DND-41 (cell line): ENCODE data around the gene AIF1.

Experiments
- EZH2 ChIP-seq: IDR thresholded peaks from 3 replicates; pipeline ENCODE4 v1.6.1; 2012; ENCODE audit warnings: borderline replicate concordance, low read depth, mild to moderate bottlenecking, moderate library complexity, low read length, inconsistent platforms; ENCODE audit not compliant: severe bottlenecking
- TF ChIP-seq, protein P1 (sequence below): IDR thresholded peaks from 2 replicates; pipeline ENCODE4 v1.5.1; 2012; ENCODE audit warnings: borderline replicate concordance, low read length, moderate library complexity, mild to moderate bottlenecking; ENCODE audit not compliant: poor library complexity, severe bottlenecking; ENCODE audit errors: extremely low read depth

GRCh38 chr6:31586599-31587281 is 28.3 kb upstream of the AIF1 start:
- TF ChIP-seq, protein P1, sequence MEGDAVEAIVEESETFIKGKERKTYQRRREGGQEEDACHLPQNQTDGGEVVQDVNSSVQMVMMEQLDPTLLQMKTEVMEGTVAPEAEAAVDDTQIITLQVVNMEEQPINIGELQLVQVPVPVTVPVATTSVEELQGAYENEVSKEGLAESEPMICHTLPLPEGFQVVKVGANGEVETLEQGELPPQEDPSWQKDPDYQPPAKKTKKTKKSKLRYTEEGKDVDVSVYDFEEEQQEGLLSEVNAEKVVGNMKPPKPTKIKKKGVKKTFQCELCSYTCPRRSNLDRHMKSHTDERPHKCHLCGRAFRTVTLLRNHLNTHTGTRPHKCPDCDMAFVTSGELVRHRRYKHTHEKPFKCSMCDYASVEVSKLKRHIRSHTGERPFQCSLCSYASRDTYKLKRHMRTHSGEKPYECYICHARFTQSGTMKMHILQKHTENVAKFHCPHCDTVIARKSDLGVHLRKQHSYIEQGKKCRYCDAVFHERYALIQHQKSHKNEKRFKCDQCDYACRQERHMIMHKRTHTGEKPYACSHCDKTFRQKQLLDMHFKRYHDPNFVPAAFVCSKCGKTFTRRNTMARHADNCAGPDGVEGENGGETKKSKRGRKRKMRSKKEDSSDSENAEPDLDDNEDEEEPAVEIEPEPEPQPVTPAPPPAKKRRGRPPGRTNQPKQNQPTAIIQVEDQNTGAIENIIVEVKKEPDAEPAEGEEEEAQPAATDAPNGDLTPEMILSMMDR = no peak
- TF ChIP-seq EZH2 = no peak
